Occipital lobe (tissue), 3 donors: ENCODE results near the gene PDS5B. TPM values are rescaled to one million over a fixed set of nuclear protein-coding genes. Genes with fewer than 3 reads are reported as not detected.
"Not testable (repeated sequence)": the region's sequence is repeated elsewhere in the genome, so short reads cannot be mapped to it uniquely, and the experiment has no call there.

Source experiments
- DNase-seq: peaks from one replicate; lab custom pipeline; 2025; lab: John Stamatoyannopoulos, UW
- small RNA-seq: library from RNA; depleted of rRNA; stranded (forward); fragments of <200 nt; gene quantifications from one replicate; pipeline ENCODE3, GENCODE V24; 2014
- total RNA-seq: library from RNA; depleted of rRNA; stranded (reverse); fragments of >200 nt; gene quantifications from one replicate; pipeline ENCODE4 v1.2.3, GENCODE V29; 2014

The PDS5B gene
- total RNA-seq, 1 donor from 2014 or later, result 166 TPM

DNA sequence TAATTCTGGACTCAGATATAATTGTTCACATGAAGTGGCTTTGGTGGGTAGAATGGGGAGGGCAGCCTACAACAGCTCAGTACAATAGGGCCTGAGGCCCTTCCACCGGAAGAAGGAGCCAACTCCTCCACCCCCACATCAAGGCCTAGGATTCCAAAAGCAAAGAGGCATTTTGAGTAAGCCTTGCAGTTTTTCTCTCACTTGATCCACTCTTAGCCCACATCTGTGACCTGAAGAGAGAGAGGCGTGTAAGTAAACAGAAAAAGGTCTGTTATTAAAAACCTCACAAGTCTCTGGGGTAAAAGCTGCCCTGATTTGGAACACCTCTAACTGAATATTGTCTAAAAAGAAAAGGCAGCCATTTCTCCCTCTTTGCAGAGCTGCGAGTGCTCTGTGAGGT is 215.9 kb downstream of the PDS5B start:
- DNase-seq, result no peak

DNA sequence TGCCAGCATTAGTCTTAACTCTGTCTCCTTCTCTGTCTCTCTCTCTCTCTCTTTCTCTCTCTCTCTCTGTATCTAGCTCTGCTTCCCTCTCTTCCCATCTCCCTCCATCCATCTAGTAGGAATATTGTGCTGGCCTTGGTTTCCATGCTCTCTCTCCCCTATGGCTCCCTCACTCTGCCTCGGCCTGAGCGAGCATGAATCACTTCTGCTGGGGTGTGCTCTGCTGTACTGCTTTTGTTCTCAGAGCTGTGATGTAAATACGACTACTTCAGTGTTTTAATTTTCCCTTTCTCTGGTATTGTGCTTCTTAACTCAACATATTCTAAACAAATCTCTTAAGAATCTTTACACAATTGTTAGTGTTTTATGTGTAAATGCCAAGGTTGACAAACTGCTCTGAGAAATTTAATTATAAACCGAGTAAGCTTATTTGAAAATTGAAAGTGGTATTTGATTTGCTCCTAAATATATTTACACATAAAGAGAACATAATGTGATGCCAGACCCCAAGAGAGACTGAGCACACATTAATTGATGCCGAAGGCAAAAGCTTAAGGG is 218.5 kb downstream of the PDS5B start:
- DNase-seq, result no peak

DNA sequence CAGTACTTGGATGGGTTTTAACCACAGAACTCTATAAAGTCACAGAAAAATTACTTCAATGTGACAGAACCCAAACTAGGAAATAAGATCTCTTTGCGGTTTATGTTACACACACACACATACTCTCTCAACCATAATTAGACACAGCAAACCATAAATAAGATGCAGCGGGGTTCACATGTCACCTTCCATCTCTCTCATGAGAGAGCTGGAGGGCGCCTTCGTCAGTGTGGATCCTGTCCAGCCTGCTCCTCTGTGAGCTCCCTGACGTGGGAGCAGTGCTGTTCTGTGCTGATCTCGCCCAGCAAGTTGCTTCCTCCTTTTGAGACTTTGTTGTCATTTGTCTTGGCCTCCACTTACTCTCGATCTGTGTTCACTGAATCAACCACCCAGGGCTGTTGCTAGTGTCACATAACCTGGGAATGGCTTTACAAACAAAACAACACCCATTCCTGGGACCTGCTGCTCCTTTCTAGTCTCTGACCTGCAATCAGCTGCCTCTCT is 225.1 kb downstream of the PDS5B start:
- DNase-seq, result no peak

DNA sequence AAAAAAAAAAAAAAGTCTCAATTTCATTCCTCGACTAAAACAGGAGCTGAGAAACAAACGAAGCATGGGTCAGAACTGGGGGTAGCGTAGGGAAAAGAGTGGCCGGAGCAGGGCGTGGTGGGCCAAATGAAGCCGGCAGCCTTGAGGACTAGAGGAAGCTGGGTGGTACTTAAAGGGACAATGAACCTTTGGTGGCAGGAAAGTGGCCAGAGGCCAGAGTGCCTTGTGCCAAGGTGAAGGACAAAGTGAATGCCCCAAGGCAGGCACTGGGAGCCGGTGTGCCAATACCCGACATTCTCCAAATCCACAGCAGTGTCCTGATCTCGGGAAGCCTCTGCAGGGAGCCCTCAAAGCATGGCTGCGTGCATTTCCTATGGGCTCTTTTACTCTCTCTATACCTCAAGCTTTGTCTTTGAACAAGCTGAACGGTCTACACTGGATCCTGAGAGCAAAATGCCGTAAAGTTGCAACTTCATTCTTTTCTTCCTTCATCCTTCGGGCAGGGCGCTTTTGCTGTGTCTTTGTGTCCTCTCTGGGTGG is 235.0 kb downstream of the PDS5B start:
- no peak for DNase-seq

DNA sequence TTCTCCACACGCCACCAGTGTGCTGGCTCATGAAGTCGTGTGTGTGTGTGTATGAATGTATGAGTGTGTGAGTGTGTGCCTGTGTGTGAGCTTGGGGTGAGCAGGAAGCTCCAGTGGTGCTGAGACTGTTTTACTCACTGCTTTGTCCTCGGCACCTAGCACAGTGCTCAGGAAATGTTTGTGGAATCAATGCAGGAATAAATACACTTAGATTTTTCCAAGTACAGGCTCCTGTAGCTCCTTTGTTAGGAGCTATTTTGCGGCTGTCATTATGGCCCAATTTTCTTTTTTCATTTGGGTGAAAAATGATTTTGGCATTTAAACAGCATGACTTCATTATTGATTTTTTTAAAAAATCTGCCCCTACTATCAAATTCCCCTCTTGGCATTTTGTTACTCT is 236.5 kb downstream of the PDS5B start:
- no peak for DNase-seq

DNA sequence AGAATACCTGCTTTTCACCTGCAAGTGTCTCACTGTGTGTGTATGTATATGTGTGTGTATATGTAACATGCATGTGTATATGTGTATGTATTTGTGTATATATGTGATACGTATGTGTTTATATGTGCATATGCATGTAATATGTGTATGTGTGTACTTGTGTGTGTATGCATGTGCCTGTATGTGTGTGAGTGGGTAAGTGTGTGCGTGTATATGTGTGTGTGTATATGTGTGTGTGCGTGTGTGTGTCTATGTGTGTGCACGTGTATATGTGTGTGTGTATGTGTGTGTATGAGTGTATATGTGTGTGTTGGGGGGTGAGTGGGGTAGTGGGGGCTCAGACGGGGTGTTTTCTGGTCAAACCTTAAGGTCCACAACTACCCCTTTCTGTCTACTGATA is 237.3 kb downstream of the PDS5B start:
- no peak for DNase-seq

DNA sequence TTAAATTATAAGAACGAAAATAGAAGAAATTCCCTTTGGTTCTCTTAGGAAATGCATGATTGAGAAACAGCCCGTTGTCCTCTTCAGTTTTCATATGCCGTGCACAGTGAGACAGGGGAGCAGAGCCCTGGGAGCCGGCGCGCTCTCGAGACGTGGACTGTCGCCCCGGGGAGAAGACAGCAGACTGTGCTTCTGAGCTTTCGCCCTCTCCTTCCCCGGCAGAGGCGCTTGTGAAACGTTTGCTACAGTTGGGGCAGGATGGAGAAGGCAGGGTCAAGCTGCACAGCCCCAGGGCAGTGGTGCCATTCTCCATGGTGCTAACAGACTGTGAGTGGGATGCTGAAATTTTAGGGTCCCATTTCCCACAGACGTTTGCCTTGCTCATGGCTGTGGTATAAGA is 237.8 kb downstream of the PDS5B start:
- no peak for DNase-seq

DNA sequence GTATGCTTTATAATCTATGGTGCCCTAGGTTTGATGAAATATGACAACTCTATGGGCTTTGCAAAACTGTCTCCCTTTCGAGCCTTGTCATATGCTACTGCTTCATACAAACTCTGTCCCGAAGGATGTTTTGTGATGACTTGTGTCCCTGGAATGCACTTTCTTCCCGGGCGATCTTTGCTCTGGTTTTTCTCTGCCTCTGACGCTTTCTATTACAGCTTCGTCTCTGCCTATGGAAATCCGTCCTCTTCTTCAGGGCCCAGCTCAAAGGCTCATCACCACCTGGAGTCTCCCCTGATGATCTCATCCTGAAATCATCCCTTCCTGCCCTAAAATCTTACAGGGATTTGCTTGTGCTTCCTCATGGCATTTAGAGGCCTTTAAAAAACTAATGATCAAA is 238.4 kb downstream of the PDS5B start:
- DNase-seq, result no peak

DNA sequence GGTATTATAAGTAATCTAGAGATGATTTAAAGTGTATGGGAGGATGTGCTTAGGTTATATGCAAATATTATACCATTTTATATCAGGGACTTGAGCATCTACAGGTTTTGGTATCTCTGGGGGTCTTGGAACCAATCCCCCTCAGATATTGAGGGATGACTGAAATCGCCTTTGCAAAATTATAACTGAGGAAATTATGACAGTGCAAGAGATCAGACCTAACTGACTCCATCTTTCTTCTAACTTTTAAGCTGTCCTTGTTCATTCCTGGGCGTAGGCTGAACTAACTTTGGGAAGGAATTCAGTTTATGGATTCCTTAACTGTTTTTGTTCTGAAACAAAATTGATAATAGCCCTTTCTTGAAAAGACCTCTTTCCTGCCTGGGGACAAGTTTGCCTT is 239.2 kb downstream of the PDS5B start:
- DNase-seq, result no peak

DNA sequence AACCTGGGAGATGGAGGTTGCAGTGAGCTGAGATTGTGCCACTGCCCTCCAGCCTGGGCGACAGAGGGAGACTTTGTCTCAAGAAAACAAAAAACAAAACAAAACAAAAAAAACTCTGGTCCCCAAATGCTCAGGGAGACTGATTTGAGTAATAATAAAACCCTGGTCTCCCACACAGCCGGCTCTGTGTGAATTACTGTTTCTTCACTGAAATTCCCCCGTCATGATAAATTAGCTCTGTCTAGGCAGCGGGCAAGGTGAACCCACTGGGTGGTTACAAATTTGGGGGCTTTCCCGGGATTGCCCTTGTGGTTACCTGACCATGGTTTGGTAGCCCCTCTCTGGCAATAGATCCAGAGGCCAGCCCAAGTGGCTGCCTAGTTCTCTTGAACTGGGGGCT is 240.1 kb downstream of the PDS5B start:
- DNase-seq, result not testable (repeated sequence)

Small RNAs within 50 kb of the gene (small RNA-seq; reads per million reads assigned to genes)
- gene RNY1P4, result not detected

Other genes with a start within 250 kb of the PDS5B start
- gene N4BP2L1, start 158.3 kb upstream of the PDS5B start, total RNA-seq, result 20.0 TPM
- gene N4BP2L2, start 47.7 kb upstream of the PDS5B start, total RNA-seq, result 200 TPM